GM12864 (cell line): ENCODE measurements around the gene NDUFB6.

Experiments used
- DNase-seq: peaks from one replicate; pipeline ENCODE4 v3.0.0-alpha.2; 2011; ENCODE audit warnings: low read depth
- H3K4me3 ChIP-seq: 2 replicates; pipeline ENCODE4 v1.5.1; 2011; ENCODE audit warnings: mild to moderate bottlenecking, low read depth, low read length, control low read depth
- CTCF ChIP-seq: IDR thresholded peaks from 2 replicates; pipeline ENCODE4 v1.5.1; 2011; ENCODE audit warnings: low read depth, mild to moderate bottlenecking, moderate library complexity, low read length, control low read depth, inconsistent platforms; ENCODE audit errors: missing control alignments

Gene NDUFB6

GRCh38 chr9:32580631-32581300, 7.8 kb upstream of the NDUFB6 start:
- H3K4me3 ChIP-seq: no peak overlapping the region
- DNase-seq: no peak
- TF ChIP-seq CTCF: no peak

DNA sequence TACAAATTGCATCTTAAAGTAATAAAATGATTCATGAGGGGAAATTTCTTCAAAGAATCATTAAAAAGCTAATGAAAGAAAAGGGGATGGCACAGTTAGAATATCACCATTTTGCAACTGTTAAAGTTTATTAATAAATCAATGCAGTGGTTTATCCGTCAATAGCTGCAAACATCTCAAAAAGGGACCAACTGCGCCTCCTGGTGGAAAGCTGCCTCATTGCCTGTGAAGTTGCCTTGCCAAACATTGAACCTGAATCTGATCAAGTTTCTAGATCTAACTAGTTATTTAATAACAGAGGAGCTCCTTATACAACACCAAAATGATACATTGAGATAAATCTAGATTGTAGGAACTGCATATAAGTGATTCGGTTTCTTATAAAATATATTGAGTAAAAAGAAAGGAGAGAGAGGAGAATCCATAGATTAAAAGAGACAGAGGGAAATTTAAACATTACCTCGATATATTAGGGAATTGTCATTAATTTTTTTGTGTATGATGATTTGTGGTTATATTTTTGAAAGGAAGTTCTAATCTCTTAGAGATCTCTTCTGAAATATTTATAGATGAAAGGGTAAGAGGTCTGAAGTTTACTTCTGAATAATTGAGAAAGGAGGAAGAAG, 6.9 kb upstream of the NDUFB6 start:
- no peak overlapping the region for H3K4me3 ChIP-seq
- DNase-seq: no peak
- TF ChIP-seq CTCF: peak; percentile 87

DNA sequence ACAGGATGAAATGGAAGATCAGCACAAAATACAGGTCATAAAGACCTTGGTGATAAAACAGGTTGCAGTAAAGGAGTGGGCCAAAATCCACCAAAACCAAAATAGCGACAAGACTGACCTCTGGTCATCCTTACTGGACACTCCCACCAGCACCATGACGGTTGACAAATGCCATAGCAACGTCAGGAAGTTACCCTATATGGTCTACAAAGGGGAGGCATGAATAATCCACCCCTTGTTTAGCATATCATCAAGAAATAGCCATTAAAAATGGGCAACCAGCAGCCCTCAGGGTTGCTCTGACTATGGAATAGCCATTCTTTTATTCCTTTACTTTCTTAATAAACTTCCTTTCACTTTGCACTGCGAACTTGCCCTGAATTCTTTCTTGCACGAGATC, 6.0 kb upstream of the NDUFB6 start:
- TF ChIP-seq CTCF: no peak
- no peak overlapping the region for H3K4me3 ChIP-seq
- no peak for DNase-seq

- TF ChIP-seq CTCF: no peak
- DNase-seq: no peak
- H3K4me3 ChIP-seq: no peak overlapping the region
Observed at GRCh38 chr9:32577316-32577715, 4.4 kb upstream of the NDUFB6 start.

- no peak for DNase-seq
- H3K4me3 ChIP-seq: no peak overlapping the region
- no peak for TF ChIP-seq CTCF
Observed at GRCh38 chr9:32574858-32575257, 1.9 kb upstream of the NDUFB6 start.

- no peak for TF ChIP-seq CTCF
- no peak for DNase-seq
- no peak overlapping the region for H3K4me3 ChIP-seq
Observed at GRCh38 chr9:32573821-32574220, 862 bp upstream of the NDUFB6 start.
